Measurements from ENCODE around the gene MEA1. TPM values are rescaled to one million over a fixed set of nuclear protein-coding genes. Genes with fewer than 3 reads are reported as not detected.

MEA1 gene
- total and polyA plus RNA-seq, 2 of the 4 experiments (the other 2 are of a cell fraction): 116 to 126 TPM

DNA sequence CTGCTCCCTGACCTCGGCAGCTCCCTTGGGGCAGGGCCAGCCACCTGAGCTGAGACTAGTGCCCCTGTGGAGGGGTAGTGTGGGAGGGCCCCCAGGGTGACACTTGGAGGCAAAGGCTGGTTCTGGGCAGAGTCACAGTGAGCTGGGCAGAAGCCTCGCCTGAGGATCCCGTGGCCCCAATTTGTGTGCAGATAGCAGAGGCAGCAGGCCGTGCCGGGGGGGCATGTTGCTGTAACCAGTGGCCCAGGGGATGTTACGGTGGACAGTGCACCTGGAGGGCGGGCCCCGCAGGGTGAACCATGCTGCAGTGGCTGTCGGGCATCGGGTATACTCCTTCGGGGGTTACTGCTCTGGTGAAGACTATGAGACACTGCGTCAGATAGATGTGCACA is 3.2 kb upstream of the MEA1 start:
- no peak overlapping the region for H3K56ac ChIP-seq (ENCODE audit: extremely low read depth, insufficient read depth, low read length)
- WGBS, 2 experiments (ENCODE audit: extremely low coverage in 2 of 2, insufficient read length in 1 of 2): 96% methylated on average over 4 of the region's 12 CpGs; no CpG with 5 or more reads in 1 of the 2 experiments
- ATAC-seq (ENCODE audit: low read depth) (no peak), DNase-seq (no peak)
- H4K8ac ChIP-seq (ENCODE audit: low read depth in 2 of 2, low read length in 2 of 2): no peak overlapping the region
- no peak overlapping the region for H2BK15ac ChIP-seq (ENCODE audit: low read depth, low read length)
- H3K27ac ChIP-seq (ENCODE audit: insufficient read depth, low read length): no peak overlapping the region
- peaks cover 3% of the 10 kb centered on the region for H3K9me1 ChIP-seq (ENCODE audit: insufficient read depth, low read length)
- ChIA-PET CTCF (no interaction called here), POLR2A (ENCODE audit: unreplicated experiment) (no interaction called here)
- no peak overlapping the region for H3K4me2 ChIP-seq (ENCODE audit: low read depth, low read length)
- no peaks in the 10 kb centered on the region; the same call in 1 of the 2 replicates for H4K20me1 ChIP-seq (ENCODE audit: insufficient read depth, low read length)
- H3K79me1 ChIP-seq (ENCODE audit: low read depth in 1 of 2, low read length in 2 of 2): peaks cover 15 to 78% of the 10 kb centered on the region in 2 experiments
- peaks cover 15% of the 10 kb centered on the region for H3K4me1 ChIP-seq (ENCODE audit: control insufficient read depth, insufficient read depth, low read length)
- no peak overlapping the region for H4K91ac ChIP-seq (ENCODE audit: insufficient read depth, low read depth, low read length)
- no peak overlapping the region for H4K5ac ChIP-seq (ENCODE audit: low read depth, low read length)
- H3K4ac ChIP-seq (ENCODE audit: low read depth, low read length): no peak overlapping the region
- in situ Hi-C loops (cut with MboI; ENCODE audit: low sequenced_read_pairs): no loop called here
- no peak overlapping the region for H3K9ac ChIP-seq (ENCODE audit: low read depth, low read length)
- H2BK5ac ChIP-seq (ENCODE audit: low read depth, low read length, poor library complexity, severe bottlenecking): no peak overlapping the region
- H3K23ac ChIP-seq (ENCODE audit: low read depth, low read length): no peak overlapping the region
- H2AK5ac ChIP-seq (ENCODE audit: low read depth, low read length): no peak overlapping the region
- dilution Hi-C loops (cut with HindIII; ENCODE audit: low sequenced_read_pairs, unreplicated experiment): no loop called here
- no peak overlapping the region for H3K4me3 ChIP-seq (ENCODE audit: insufficient read depth, low read depth, low read length)
- H2BK120ac ChIP-seq (ENCODE audit: low read depth, low read length): no peak overlapping the region
- intact Hi-C loops (cut with micrococcal nuclease): no loop called here
- H2AFZ ChIP-seq (replicated peaks; ENCODE audit: low read length, poor library complexity): no peak overlapping the region
- H2AK9ac ChIP-seq (replicated peaks; ENCODE audit: low read depth, low read length, poor library complexity): no peak overlapping the region
- H3K27me3 ChIP-seq (ENCODE audit: control insufficient read depth, insufficient read depth, low read length): no peaks in the 10 kb centered on the region
- H3K9me3 ChIP-seq (ENCODE audit: control insufficient read depth, insufficient read depth, low read length): no peaks in the 10 kb centered on the region
- H3K14ac ChIP-seq (replicated peaks; ENCODE audit: low read depth, low read length): no peak overlapping the region
- BruUV-seq (replicated peaks): no TSS peak
- H3K36me3 ChIP-seq (ENCODE audit: control insufficient read depth, insufficient read depth, low read length): peaks cover 31% of the 10 kb centered on the region
- H3K18ac ChIP-seq (ENCODE audit: low read depth, low read length): no peak overlapping the region
- TF ChIP-seq, protein P1, sequence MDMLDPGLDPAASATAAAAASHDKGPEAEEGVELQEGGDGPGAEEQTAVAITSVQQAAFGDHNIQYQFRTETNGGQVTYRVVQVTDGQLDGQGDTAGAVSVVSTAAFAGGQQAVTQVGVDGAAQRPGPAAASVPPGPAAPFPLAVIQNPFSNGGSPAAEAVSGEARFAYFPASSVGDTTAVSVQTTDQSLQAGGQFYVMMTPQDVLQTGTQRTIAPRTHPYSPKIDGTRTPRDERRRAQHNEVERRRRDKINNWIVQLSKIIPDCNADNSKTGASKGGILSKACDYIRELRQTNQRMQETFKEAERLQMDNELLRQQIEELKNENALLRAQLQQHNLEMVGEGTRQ (IDR thresholded peaks at IDR 0.05; ENCODE audit: low read depth, low read length): no peak
- no peak for TF ChIP-seq NFE2L2 (IDR thresholded peaks at IDR 0.05; ENCODE audit: low read depth, low read length)
- no peak for TF ChIP-seq FOS (IDR thresholded peaks at IDR 0.05; ENCODE audit: low read depth, low read length)
- no peak for TF ChIP-seq RCOR1 (IDR thresholded peaks at IDR 0.05; ENCODE audit: insufficient replicate concordance, low read length)
- TF ChIP-seq MXI1 (IDR thresholded peaks at IDR 0.05; ENCODE audit: borderline replicate concordance, low read depth, low read length): no peak
- no peak for TF ChIP-seq RAD21 (IDR thresholded peaks at IDR 0.05; ENCODE audit: low read length)
- TF ChIP-seq MAZ (IDR thresholded peaks at IDR 0.05; ENCODE audit: borderline replicate concordance, low read depth, low read length): no peak
- no peak for TF ChIP-seq CHD1 (IDR thresholded peaks at IDR 0.05; ENCODE audit: low read depth, low read length)
- TF ChIP-seq, protein P2, sequence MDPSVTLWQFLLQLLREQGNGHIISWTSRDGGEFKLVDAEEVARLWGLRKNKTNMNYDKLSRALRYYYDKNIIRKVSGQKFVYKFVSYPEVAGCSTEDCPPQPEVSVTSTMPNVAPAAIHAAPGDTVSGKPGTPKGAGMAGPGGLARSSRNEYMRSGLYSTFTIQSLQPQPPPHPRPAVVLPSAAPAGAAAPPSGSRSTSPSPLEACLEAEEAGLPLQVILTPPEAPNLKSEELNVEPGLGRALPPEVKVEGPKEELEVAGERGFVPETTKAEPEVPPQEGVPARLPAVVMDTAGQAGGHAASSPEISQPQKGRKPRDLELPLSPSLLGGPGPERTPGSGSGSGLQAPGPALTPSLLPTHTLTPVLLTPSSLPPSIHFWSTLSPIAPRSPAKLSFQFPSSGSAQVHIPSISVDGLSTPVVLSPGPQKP (IDR thresholded peaks at IDR 0.05; ENCODE audit: borderline replicate concordance, low read depth, low read length): no peak
- no peak for TF ChIP-seq RFX5 (IDR thresholded peaks at IDR 0.05; ENCODE audit: low read depth, low read length)
- TF ChIP-seq SMC3 (IDR thresholded peaks at IDR 0.05; ENCODE audit: low read depth, low read length): no peak
- TF ChIP-seq MAFK (IDR thresholded peaks at IDR 0.05; ENCODE audit: low read depth, low read length): no peak
- TF ChIP-seq CEBPB (IDR thresholded peaks at IDR 0.05; ENCODE audit: low read depth, low read length): no peak
- TF ChIP-seq BHLHE40 (IDR thresholded peaks at IDR 0.05; ENCODE audit: low read depth, low read length): no peak
- H2BK20ac ChIP-seq (ENCODE audit: low read depth, low read length): no peak overlapping the region

All from IMR-90 (cell line).